Right cardiac atrium (tissue), 5 donors: Measurements from ENCODE around the gene RELT. TPM values are rescaled to one million over a fixed set of nuclear protein-coding genes. Genes with fewer than 3 reads are reported as not detected.

Source experiments
- ATAC-seq, 2 donors: fragments of 200-7000 bp; cut with Tn5 transposase; one replicate each; pipeline versions ENCODE4 v1.8.0 to v1.9.1; 2020; ENCODE audit warnings: moderate library complexity in 2 of 2, mild to moderate bottlenecking in 1 of 2
- DNase-seq, 3 donors: peaks; one replicate each; pipeline ENCODE4 v3.0.0-alpha.2; 2020
- H3K27ac ChIP-seq: one replicate; pipeline ENCODE4 v1.5.1; 2013; ENCODE audit warnings: mild to moderate bottlenecking, low read length, control low read depth, moderate library complexity
- H3K27me3 ChIP-seq: one replicate; pipeline ENCODE4 v1.6.1; 2013; ENCODE audit not compliant: control insufficient read depth, insufficient read depth
- H3K4me1 ChIP-seq: one replicate; pipeline ENCODE4 v1.6.1; 2013; ENCODE audit warnings: low read length; ENCODE audit not compliant: control insufficient read depth, insufficient read depth
- H3K4me3 ChIP-seq: one replicate; pipeline ENCODE4 v1.5.1; 2013; ENCODE audit warnings: low read length, control low read depth
- H3K9me3 ChIP-seq: one replicate; pipeline ENCODE4 v1.6.1; 2013; ENCODE audit warnings: low read length; ENCODE audit not compliant: control insufficient read depth
- WGBS: extraction: QIAGEN DNeasy Blood & Tissue Kit; methylation state at CpG from one replicate; pipeline ENCODE4 v1.1.7; 2013; 5-methylcytosine and 5-hydroxymethylcytosine counted together
- intact Hi-C, 4 donors: fragments of 100-400 bp; cut with DNase I; formaldehyde crosslinking; loops; one replicate each; pipeline versions ENCODE4 v1.11.0 to v1.14.0; 2022 to 2023
- polyA plus RNA-seq: library from polyadenylated mRNA; stranded (reverse); fragments of 200-250 nt; gene quantifications from one replicate; pipeline ENCODE4 v1.2.3, GENCODE V29; 2013
- total RNA-seq, 4 donors: library from RNA; stranded (reverse); fragmentation: NEBNext Ultra II Directional; extraction: Animal tissue kit (Norgen Biotek cat#: 25700); gene quantifications; one replicate each; pipeline ENCODE4 v1.2.1, GENCODE V29; 2021
- donor health status: healthy with polysubstance abuse.
- donor health status: DM: no; HTN: yes; CAD: no.
- donor health status: DM: no; HTN: no; CAD: no.
- donor health status: DM: no; HTN: yes; CAD: no; lungs with severe emphysema.
- donor health status: DM: yes; HTN: yes; CAD: no.

The RELT gene
- total and polyA plus RNA-seq, 5 donors, result 3.9 to 11.2 (median 6.0) TPM

- ATAC-seq (no peak), DNase-seq (peak in 1 of 3 donors; percentile 68)
- H3K4me1 ChIP-seq, result no peaks in the 10 kb centered on the region
- intact Hi-C loops, result no loop called here
- H3K4me3 ChIP-seq, result no peak overlapping the region
- no peaks in the 10 kb centered on the region for H3K27me3 ChIP-seq
- H3K9me3 ChIP-seq, result no peaks in the 10 kb centered on the region
- 75% methylated on average over 10 of the region's 10 CpGs for WGBS
- H3K27ac ChIP-seq, result no peak overlapping the region
Measured at GRCh38 chr11:73379189-73379880, 3.1 kb downstream of the RELT start.

DNA sequence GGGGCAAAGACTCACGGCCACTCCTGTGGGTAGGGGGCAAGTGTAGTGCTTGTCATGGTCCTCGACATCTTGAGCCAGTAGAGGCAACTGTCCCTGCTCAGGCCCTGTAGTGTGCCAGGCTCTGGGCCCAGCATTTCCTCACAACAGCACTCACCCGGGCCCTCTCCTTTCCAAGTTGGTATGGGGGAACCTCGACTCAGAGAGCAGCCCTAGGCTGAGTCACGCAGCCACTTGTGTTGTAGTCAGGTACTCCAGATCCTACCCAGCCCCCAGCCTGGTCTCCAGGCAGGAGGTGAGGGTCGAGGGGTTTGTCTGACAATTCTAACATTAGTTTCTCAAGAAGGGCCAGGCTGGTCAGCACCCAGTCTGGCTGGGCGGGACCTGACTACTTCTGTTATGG is 4.1 kb downstream of the RELT start:
- Histone ChIP-seq H3K4me1 (no peaks in the 10 kb centered on the region), H3K27ac (no peak overlapping the region), H3K27me3 (no peaks in the 10 kb centered on the region), H3K9me3 (no peaks in the 10 kb centered on the region), H3K4me3 (no peak overlapping the region)
- ATAC-seq, result no peak
- DNase-seq, result no peak
- intact Hi-C loops, result no loop called here
- WGBS, result 79% methylated on average over 7 of the region's 7 CpGs

DNA sequence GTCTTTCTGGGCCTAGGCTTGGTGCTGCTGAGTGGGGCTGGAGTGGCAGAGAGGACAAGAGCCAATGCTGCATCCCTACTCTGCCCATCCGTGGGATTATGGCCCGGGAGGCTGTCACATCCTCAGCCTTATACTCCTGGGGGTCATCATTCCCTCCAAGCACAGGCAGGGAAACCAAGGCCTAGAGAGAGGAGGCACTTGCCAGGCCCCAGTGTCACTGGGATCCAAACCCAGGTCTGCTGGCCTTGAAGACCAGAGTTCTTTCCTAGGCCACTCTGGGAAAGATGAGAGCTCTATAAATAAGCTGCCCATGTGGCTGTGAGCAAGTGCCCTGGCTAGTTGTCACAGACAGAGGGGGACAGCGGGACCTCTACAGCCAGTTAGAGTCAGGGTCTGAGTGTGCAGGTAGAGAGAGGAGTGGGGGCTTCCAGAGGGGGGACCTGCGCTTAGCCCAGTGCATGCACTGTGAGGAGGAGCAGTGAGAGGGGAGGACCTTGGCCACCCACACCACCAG is 4.8 kb downstream of the RELT start:
- Histone ChIP-seq H3K4me3 (no peak overlapping the region), H3K4me1 (no peaks in the 10 kb centered on the region), H3K27ac (no peak overlapping the region), H3K27me3 (no peaks in the 10 kb centered on the region), H3K9me3 (no peaks in the 10 kb centered on the region)
- no peak for ATAC-seq
- DNase-seq, result peak in 1 of 3 donors; percentile 45
- WGBS, result 86% methylated on average over 4 of the region's 4 CpGs
- intact Hi-C loops, result no loop called here

GRCh38 chr11:73381589-73381988 is 5.4 kb downstream of the RELT start:
- Histone ChIP-seq H3K27me3 (no peaks in the 10 kb centered on the region), H3K9me3 (no peaks in the 10 kb centered on the region), H3K27ac (no peak overlapping the region), H3K4me3 (no peak overlapping the region), H3K4me1 (no peaks in the 10 kb centered on the region)
- intact Hi-C loops, result no loop called here
- peak in 1 of 3 donors; percentile 44 for DNase-seq
- no peak for ATAC-seq
- 78% methylated on average over 6 of the region's 6 CpGs for WGBS

DNA sequence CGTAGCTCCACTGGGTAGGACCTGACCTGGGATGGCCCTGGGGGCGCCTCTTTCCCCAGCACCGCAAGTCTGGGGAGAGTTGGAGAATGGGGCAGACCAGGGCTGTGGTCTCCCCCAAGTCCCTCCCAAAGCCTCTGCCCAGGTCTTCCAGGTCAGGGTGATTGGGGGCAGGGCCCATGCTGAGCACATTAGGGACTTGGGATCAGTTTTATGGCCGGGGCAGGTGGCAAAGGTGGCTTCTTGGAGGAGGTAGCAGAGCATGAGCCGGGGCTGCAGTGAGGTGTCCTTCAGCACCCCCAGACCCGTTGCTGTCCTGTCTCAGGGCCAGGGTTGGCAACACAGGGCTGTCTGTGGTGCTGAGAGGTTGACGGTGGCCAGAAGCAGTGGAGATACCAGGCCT is 6.0 kb downstream of the RELT start:
- Histone ChIP-seq H3K27ac (no peak overlapping the region), H3K4me3 (no peak overlapping the region), H3K9me3 (no peaks in the 10 kb centered on the region), H3K4me1 (peaks cover 2% of the 10 kb centered on the region), H3K27me3 (no peaks in the 10 kb centered on the region)
- DNase-seq, result no peak
- no peak for ATAC-seq
- intact Hi-C loops, result no loop called here
- 93% methylated on average over 7 of the region's 7 CpGs for WGBS

DNA sequence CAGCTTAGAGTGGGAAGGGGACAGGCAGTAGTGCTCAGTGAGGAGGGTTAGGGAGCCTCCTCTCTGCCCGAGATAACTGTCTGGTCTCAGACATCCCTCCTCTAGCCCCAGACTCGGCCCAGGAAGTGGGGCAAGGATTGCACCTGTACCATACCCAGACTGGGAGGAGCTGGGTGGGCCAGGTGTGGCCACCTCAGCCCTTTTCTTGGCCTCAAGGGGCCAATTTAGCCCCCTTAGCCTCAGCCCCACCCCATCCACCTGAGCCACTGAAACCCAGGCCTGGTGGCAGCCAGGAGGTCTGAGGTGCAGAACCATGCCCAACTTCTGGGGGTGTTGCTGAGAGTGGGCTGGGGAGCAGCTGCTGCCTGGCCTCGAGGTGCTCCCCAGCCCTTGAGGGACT is 6.5 kb downstream of the RELT start:
- peaks cover 8% of the 10 kb centered on the region for H3K4me1 ChIP-seq
- ATAC-seq, result no peak
- H3K27me3 ChIP-seq, result no peaks in the 10 kb centered on the region
- H3K27ac ChIP-seq, result no peak overlapping the region
- DNase-seq, result no peak
- no peak overlapping the region for H3K4me3 ChIP-seq
- intact Hi-C loops, result no loop called here
- H3K9me3 ChIP-seq, result no peaks in the 10 kb centered on the region
- WGBS, result 72% methylated on average over 3 of the region's 3 CpGs

DNA sequence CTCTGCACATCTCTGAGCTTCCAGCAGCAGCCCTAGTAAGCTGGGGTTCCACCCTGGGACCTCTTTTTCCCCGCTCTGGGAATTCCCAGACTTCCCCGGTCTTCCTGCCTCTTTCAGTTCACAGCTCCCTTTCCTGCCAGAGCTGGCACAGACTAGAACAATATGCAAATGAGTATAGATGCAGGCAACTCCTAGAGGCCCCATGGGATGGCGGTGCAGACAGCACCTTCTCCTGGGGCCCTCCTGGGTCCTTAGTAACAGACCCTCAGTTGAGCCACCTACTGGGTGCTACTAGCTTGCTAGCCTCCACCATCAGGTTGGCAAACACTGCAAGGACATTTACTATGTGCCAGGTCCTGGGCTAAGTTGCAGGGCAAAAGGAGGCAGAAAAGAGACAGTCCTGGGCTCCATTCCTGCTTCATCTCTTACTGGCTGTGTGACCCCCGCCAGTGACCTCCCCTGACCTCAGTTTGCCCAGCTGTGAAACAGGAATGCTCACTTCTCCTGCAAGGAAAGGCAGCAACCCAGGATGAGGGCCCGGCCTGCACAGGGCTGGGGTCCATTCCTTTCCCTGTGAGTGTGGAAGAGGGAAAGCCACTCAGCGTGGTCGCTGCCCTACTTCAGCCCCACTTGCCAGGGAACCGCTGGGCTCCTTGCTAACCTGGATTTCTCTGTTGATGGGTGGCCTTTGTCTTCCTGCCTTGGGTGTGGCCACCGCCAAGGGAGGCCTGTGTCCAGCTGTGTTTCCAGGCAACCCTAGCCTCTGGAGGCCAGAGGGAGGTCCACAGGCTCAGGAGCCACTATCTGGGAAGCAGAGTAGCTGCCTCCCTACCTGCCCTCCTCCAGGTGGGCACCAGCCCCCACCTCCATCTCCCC is 7.3 kb downstream of the RELT start:
- ATAC-seq (no peak), DNase-seq (peak in 1 of 3 donors; percentile 57)
- intact Hi-C loops, result no loop called here
- Histone ChIP-seq H3K4me3 (no peak overlapping the region), H3K4me1 (peaks cover 13% of the 10 kb centered on the region), H3K27ac (no peak overlapping the region), H3K27me3 (no peaks in the 10 kb centered on the region), H3K9me3 (no peaks in the 10 kb centered on the region)
- WGBS, result 62% methylated on average over 9 of the region's 9 CpGs

GRCh38 chr11:73384125-73384441 is 7.9 kb downstream of the RELT start:
- WGBS, result 88% methylated on average over 7 of the region's 7 CpGs
- no peak overlapping the region for H3K4me3 ChIP-seq
- no peaks in the 10 kb centered on the region for H3K27me3 ChIP-seq
- no peaks in the 10 kb centered on the region for H3K9me3 ChIP-seq
- no peak overlapping the region for H3K27ac ChIP-seq
- intact Hi-C loops, result no loop called here
- DNase-seq (no peak), ATAC-seq (no peak)
- H3K4me1 ChIP-seq, result peaks cover 13% of the 10 kb centered on the region

DNA sequence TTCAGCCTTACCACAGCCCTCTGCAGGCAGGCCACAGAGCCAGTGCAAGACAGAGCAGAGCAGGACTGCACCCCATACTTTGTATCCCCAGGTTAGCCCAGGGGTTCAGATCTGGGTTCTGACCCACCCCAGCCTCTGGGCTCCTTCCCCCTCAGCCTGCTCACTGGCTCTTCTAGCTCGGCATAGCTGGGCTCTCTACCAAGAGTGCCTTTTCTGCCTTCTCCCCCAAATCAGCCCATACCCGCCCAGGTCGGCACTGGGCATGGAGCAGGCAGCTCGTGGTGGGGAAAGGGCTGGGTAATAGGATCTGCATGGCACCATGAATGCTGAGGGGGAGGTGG is 8.3 kb downstream of the RELT start:
- peaks cover 13% of the 10 kb centered on the region for H3K4me1 ChIP-seq
- no peaks in the 10 kb centered on the region for H3K27me3 ChIP-seq
- intact Hi-C loops, result no loop called here
- DNase-seq (peak in 1 of 3 donors; percentile 32), ATAC-seq (no peak)
- H3K9me3 ChIP-seq, result no peaks in the 10 kb centered on the region
- no peak overlapping the region for H3K27ac ChIP-seq
- no peak overlapping the region for H3K4me3 ChIP-seq
- WGBS, result 79% methylated on average over 4 of the region's 4 CpGs

GRCh38 chr11:73384872-73385689 is 8.9 kb downstream of the RELT start:
- 60% methylated on average over 21 of the region's 21 CpGs for WGBS
- intact Hi-C loops, result no loop called here
- no peak overlapping the region for H3K27ac ChIP-seq
- no peaks in the 10 kb centered on the region for H3K9me3 ChIP-seq
- no peak overlapping the region for H3K4me3 ChIP-seq
- ATAC-seq (peak; percentile 30 to 31), DNase-seq (peak; percentile 58 to 87 (median 83))
- H3K4me1 ChIP-seq, result peaks cover 13% of the 10 kb centered on the region
- no peaks in the 10 kb centered on the region for H3K27me3 ChIP-seq

DNA sequence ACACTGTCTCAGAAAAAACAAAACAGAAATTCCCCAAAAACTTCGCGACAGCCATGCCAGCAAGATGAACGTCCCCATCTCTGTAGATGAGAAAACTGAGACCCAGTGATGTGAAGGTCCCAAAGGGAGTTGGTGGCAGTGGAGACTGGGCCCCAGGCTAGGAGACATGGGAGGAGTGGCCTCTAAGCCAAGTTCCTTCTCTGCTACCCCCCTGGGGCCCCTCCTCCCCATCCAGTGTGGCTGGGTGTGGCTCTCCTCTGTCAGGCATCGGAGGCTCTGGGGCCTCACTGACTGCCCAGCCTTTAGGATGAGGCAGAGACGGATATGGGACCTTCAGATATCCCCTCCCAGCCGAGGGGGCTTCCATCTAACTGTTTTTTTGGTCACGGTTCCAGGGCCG is 9.8 kb downstream of the RELT start:
- ATAC-seq, result peak in 1 of 2 donors; percentile 10
- Histone ChIP-seq H3K9me3 (no peaks in the 10 kb centered on the region), H3K27ac (no peak overlapping the region), H3K4me1 (peaks cover 13% of the 10 kb centered on the region), H3K4me3 (no peak overlapping the region), H3K27me3 (no peaks in the 10 kb centered on the region)
- intact Hi-C loops, result no loop called here
- DNase-seq, result peak in 1 of 3 donors; percentile 72
- 82% methylated on average over 8 of the region's 8 CpGs for WGBS
